ENCODE measurements around the gene CELF2.

Gene CELF2

GRCh38 chr10:11249152-11249807, 231.6 kb downstream of the CELF2 start:
- H3K4me3 ChIP-seq (ENCODE audit: low read depth, low read length) = no peak overlapping the region
- DNase-seq (ENCODE audit: low read depth) = no peak

GRCh38 chr10:11249808-11250195, 232.1 kb downstream of the CELF2 start:
- H3K4me3 ChIP-seq (ENCODE audit: low read depth, low read length) = no peak overlapping the region
- no peak for DNase-seq (ENCODE audit: low read depth)

GRCh38 chr10:11250304-11250703, 232.6 kb downstream of the CELF2 start:
- no peak overlapping the region for H3K4me3 ChIP-seq (ENCODE audit: low read depth, low read length)
- no peak for DNase-seq (ENCODE audit: low read depth)

DNA sequence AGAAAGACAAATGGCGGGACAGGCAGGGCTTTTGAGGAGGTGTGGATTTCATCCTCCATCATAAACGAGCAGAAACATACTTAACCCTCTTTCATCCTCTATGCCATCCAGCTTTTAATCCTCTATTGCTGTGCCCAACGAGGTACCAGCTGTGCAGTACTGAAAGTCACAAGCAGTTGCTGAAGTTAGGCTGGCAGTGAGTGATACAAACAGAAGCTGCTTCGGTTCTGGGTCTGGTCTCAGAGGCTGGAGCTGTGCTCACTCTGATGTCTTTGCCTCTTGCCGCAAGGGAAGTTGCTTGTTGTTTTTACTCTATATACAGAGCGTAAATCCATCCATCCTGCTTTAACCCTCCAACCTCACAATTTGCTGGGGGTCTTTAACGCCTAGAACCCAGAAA, 235.2 kb downstream of the CELF2 start:
- H3K4me3 ChIP-seq (ENCODE audit: low read depth, low read length) = no peak overlapping the region
- no peak for DNase-seq (ENCODE audit: low read depth)

- no peak for DNase-seq (ENCODE audit: low read depth)
Observed at GRCh38 chr10:11253385-11254002, 235.8 kb downstream of the CELF2 start.

GRCh38 chr10:11255156-11255555, 237.5 kb downstream of the CELF2 start:
- DNase-seq (ENCODE audit: low read depth) = no peak
- H3K4me3 ChIP-seq (ENCODE audit: low read depth, low read length) = no peak overlapping the region

More at GRCh38 chr10:11253385-11254002, 235.8 kb downstream of the CELF2 start:
- H3K4me3 ChIP-seq (ENCODE audit: low read depth, low read length) = no peak overlapping the region

GRCh38 chr10:11255796-11256444, 238.2 kb downstream of the CELF2 start:
- no peak overlapping the region for H3K4me3 ChIP-seq (ENCODE audit: low read depth, low read length)
- DNase-seq (ENCODE audit: low read depth) = no peak

GRCh38 chr10:11256896-11257295, 239.2 kb downstream of the CELF2 start:
- DNase-seq (ENCODE audit: low read depth) = no peak
- H3K4me3 ChIP-seq (ENCODE audit: low read depth, low read length) = no peak overlapping the region

DNA sequence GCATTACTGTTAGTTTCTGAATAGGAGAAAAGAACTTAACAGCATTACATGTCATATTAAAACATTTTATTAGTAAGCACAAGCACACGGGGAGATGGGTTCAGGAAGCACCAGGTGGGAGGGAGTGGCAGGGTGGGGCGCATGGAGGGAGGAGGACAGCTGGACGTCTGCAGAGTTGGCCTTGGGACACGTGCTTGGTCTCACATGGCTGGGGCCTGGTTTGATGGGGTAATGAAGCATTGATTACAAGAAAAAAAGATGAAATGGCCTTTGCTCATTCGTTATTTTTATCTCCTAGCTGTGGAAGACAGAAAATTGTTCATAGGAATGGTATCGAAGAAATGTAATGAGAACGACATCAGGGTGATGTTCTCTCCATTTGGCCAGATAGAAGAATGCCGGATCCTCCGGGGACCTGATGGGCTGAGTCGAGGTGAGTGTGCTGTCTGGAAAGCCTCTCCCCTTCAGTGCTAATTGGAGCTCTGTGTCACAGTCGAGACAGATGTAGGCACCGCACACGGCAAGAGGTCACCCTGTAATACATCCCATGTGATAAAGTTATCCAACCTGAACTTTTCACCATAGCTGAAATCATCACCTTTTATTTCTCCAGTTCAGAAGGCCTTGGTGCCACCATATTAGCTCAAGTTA, 239.9 kb downstream of the CELF2 start:
- DNase-seq (ENCODE audit: low read depth) = no peak
- H3K4me3 ChIP-seq (ENCODE audit: low read depth, low read length) = no peak overlapping the region

DNA sequence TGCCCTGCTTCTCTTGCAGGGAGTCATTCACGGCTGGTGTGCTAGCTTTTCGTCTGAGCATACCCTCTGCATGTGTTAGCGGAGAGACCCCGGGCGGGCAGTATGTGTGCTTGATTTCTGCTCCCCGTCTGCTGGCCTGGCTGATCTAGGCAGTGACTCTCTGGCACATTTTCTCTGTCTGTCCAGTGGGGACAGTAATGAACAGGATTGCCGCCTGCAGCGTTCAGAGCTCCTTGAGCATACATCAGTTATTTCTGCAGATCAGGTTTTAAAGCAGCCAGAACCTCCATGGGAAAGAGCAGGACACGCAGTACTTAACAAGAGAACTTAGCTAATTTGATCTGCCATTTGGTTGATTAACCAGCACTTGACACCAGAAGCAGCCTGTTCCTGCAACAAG, 242.5 kb downstream of the CELF2 start:
- no peak for DNase-seq (ENCODE audit: low read depth)
- H3K4me3 ChIP-seq (ENCODE audit: low read depth, low read length) = no peak overlapping the region

- no peak for DNase-seq (ENCODE audit: low read depth)
- no peak overlapping the region for H3K4me3 ChIP-seq (ENCODE audit: low read depth, low read length)
Observed at GRCh38 chr10:11261143-11261542, 243.5 kb downstream of the CELF2 start.

GRCh38 chr10:11261687-11262493, 244.2 kb downstream of the CELF2 start:
- no peak overlapping the region for H3K4me3 ChIP-seq (ENCODE audit: low read depth, low read length)
- DNase-seq (ENCODE audit: low read depth) = no peak

GRCh38 chr10:11262494-11263345, 245.0 kb downstream of the CELF2 start:
- DNase-seq (ENCODE audit: low read depth) = no peak
- no peak overlapping the region for H3K4me3 ChIP-seq (ENCODE audit: low read depth, low read length)

- no peak for DNase-seq (ENCODE audit: low read depth)
- no peak overlapping the region for H3K4me3 ChIP-seq (ENCODE audit: low read depth, low read length)
Observed at GRCh38 chr10:11263767-11264166, 246.1 kb downstream of the CELF2 start.

DNA sequence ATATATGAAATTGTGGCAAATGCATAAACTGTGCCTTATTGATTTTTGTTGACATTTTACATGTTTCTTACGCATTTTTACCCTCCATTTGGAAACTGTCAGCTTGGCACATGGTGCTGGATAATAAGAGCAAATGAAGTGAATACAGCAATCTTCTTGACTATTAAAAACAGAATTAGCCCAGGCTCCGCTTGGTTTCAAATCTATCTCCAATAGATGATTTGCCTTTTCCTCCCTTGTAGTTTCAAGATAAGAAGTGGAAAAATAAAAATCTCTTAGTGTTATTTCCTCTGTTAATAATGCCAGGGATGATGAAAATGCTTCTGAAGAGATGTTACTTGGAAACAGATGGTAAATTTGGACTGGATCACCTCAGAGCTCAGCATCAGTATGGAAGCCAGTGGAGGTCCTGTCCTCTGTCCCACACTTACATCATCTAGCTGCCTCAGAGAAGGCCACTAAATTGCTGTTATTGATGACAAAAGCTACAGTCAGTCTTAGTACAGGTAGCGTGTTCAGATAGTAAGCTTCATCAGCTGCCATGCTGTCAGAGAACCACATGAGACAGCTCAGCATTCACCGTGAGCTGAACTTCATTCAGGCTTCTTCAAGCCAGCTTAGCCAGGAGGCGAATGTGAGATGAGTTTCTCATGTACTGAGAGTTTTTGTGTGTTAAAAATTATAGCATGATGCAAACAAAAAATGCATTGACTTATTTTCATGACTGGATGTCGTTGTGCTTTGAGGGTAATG, 246.8 kb downstream of the CELF2 start:
- DNase-seq (ENCODE audit: low read depth) = no peak
- no peak overlapping the region for H3K4me3 ChIP-seq (ENCODE audit: low read depth, low read length)

GRCh38 chr10:11265484-11265883, 247.8 kb downstream of the CELF2 start:
- DNase-seq (ENCODE audit: low read depth) = no peak
- H3K4me3 ChIP-seq (ENCODE audit: low read depth, low read length) = no peak overlapping the region

DNA sequence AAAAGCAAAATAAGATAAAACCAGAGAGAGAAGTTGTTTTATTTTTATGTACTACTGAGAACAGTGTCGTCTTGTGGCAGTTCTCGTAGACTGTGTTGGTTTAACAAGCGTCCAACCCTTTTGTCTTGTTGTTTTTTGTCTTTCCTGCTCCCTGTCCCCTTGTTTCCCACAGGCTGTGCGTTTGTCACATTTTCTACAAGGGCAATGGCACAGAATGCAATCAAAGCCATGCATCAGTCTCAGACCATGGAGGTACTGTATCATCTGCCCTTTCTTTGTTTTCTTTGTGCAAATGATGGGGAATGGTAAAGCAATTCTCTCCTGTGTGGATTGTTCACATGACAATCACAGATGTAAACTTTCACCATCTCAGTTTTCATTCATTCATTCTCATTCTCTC, 248.8 kb downstream of the CELF2 start:
- H3K4me3 ChIP-seq (ENCODE audit: low read depth, low read length) = no peak overlapping the region
- DNase-seq (ENCODE audit: low read depth) = no peak

Measured in skeletal muscle cell (primary cell).